DND-41 (cell line): Measurements from ENCODE around the gene ILRUN.

Experiments
- ATAC-seq: fragments of 200-7000 bp; cut with Tn5 transposase; 3 replicates; pipeline ENCODE4 v1.9.1; 2021; ENCODE audit warnings: low read depth; ENCODE audit not compliant: insufficient read depth
- DNase-seq: peaks from one replicate; pipeline ENCODE4 v3.0.0-alpha.2; 2020
- H2AFZ ChIP-seq: 2 replicates; pipeline ENCODE4 v1.6.0; 2012; ENCODE audit warnings: low read depth, low read length
- H3K27ac ChIP-seq: 2 replicates; pipeline ENCODE4 v1.5.1; 2012; ENCODE audit warnings: low read length, inconsistent platforms
- H3K27me3 ChIP-seq: fragments of 200-600 bp; sonication (generic); 2 replicates; pipeline ENCODE4 v1.6.0; 2012; ENCODE audit warnings: low read length, mild to moderate bottlenecking, inconsistent platforms; ENCODE audit not compliant: insufficient read depth, poor library complexity
- H3K36me3 ChIP-seq: 2 replicates; pipeline ENCODE4 v1.5.1; 2012; ENCODE audit warnings: low read length, inconsistent platforms; ENCODE audit not compliant: insufficient read depth
- H3K4me1 ChIP-seq: 2 replicates; pipeline ENCODE4 v1.5.1; 2012; ENCODE audit warnings: mild to moderate bottlenecking, low read length; ENCODE audit not compliant: insufficient read depth
- H3K4me2 ChIP-seq: 2 replicates; pipeline ENCODE4 v1.6.0; 2012; ENCODE audit warnings: mild to moderate bottlenecking, moderate library complexity, low read length, inconsistent platforms; ENCODE audit not compliant: insufficient read depth
- H3K4me3 ChIP-seq, 2 experiments: fragments of 200-600 bp in 1 of 2; shearing (Covaris generic) in 1 of 2; 2 replicates each; pipeline ENCODE4 v1.5.1; 2012 to 2016; ENCODE audit warnings: inconsistent platforms in 2 of 2, low read length in 2 of 2, mild to moderate bottlenecking in 2 of 2, low read depth in 1 of 2, moderate library complexity in 1 of 2
- H3K79me2 ChIP-seq: 2 replicates; pipeline ENCODE4 v1.6.0; 2012; ENCODE audit warnings: low read length, inconsistent platforms; ENCODE audit not compliant: insufficient read depth
- H3K9ac ChIP-seq: 2 replicates; pipeline ENCODE4 v1.6.0; 2012; ENCODE audit warnings: low read depth, mild to moderate bottlenecking, inconsistent platforms, low read length, moderate library complexity
- H3K9me3 ChIP-seq: 2 replicates; pipeline ENCODE4 v1.5.1; 2012; ENCODE audit warnings: low read length, moderate library complexity, mild to moderate bottlenecking, inconsistent platforms; ENCODE audit not compliant: insufficient read depth, severe bottlenecking
- H4K20me1 ChIP-seq: 2 replicates; pipeline ENCODE4 v1.6.0; 2012; ENCODE audit warnings: low read length; ENCODE audit not compliant: insufficient read depth
- EZH2 ChIP-seq: IDR thresholded peaks from 3 replicates; pipeline ENCODE4 v1.6.1; 2012; ENCODE audit warnings: borderline replicate concordance, low read depth, mild to moderate bottlenecking, moderate library complexity, low read length, inconsistent platforms; ENCODE audit not compliant: severe bottlenecking
- TF ChIP-seq, protein P1 (sequence below): IDR thresholded peaks from 2 replicates; pipeline ENCODE4 v1.5.1; 2012; ENCODE audit warnings: borderline replicate concordance, low read length, moderate library complexity, mild to moderate bottlenecking; ENCODE audit not compliant: poor library complexity, severe bottlenecking; ENCODE audit errors: extremely low read depth

ILRUN gene

DNA sequence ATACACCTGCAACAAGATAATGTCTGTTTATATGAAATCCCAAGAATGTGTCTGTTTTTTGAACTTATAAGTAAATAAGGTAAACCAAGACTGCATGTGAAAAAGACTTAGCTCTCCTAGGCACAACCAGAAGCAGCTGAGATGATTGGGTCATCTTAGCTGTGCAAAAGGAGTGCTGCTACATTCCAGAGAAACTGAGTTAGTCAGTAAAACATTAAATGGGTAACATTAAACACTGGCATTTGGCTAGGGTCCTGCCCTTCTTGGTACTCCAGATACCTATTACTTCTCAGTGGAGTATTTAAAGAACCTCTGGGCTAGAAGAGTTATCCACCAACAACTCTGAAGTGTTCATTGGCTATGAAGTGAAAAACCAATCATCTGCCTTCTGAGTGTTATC is 47.8 kb downstream of the ILRUN start:
- Histone ChIP-seq H3K9ac (no peak overlapping the region), H3K4me3 (no peak overlapping the region), H3K9me3 (no peaks in the 10 kb centered on the region), H3K4me2 (no peak overlapping the region), H2AFZ (no peak overlapping the region), H3K27me3 (no peaks in the 10 kb centered on the region), H4K20me1 (no peaks in the 10 kb centered on the region), H3K79me2 (peaks cover 38% of the 10 kb centered on the region), H3K27ac (no peak overlapping the region), H3K4me1 (no peaks in the 10 kb centered on the region), H3K36me3 (peaks cover 33% of the 10 kb centered on the region)
- ATAC-seq (no peak), DNase-seq (no peak)
- TF ChIP-seq, protein P1, sequence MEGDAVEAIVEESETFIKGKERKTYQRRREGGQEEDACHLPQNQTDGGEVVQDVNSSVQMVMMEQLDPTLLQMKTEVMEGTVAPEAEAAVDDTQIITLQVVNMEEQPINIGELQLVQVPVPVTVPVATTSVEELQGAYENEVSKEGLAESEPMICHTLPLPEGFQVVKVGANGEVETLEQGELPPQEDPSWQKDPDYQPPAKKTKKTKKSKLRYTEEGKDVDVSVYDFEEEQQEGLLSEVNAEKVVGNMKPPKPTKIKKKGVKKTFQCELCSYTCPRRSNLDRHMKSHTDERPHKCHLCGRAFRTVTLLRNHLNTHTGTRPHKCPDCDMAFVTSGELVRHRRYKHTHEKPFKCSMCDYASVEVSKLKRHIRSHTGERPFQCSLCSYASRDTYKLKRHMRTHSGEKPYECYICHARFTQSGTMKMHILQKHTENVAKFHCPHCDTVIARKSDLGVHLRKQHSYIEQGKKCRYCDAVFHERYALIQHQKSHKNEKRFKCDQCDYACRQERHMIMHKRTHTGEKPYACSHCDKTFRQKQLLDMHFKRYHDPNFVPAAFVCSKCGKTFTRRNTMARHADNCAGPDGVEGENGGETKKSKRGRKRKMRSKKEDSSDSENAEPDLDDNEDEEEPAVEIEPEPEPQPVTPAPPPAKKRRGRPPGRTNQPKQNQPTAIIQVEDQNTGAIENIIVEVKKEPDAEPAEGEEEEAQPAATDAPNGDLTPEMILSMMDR: no peak
- no peak for TF ChIP-seq EZH2
